SK-MEL-5 (cell line): ENCODE measurements around the gene TMSB4X. TPM values are rescaled to one million over a fixed set of nuclear protein-coding genes. Genes with fewer than 3 reads are reported as not detected.
A peak's percentile ranks its signal among the peaks of the same experiment; 100 is the strongest.
"Not testable (repeated sequence)": the region's sequence is repeated elsewhere in the genome, so short reads cannot be mapped to it uniquely, and the experiment has no call there.

Source experiments
- DNase-seq: peaks from one replicate; pipeline ENCODE4 v3.0.0-alpha.2; 2016; ENCODE audit warnings: low read depth, low spot score
- in situ Hi-C: cut with HindIII; loops from 2 replicates; pipeline ENCODE4 v1.10.0; 2016; ENCODE audit warnings: low sequenced_read_pairs, high pct_unique_total_duplicates, low pct_unique_long_range_greater_than_20kb
- polyA plus RNA-seq, 2 experiments: library from polyadenylated mRNA; depleted of rRNA; stranded (reverse); fragments of >200 nt; gene quantifications; 2 replicates each; pipeline ENCODE4 v1.2.3, GENCODE V29; 2015
- total RNA-seq: library from RNA; depleted of rRNA; stranded (reverse); fragments of >200 nt; shearing (Covaris generic); gene quantifications from 2 replicates; pipeline ENCODE4 v1.2.3, GENCODE V29; 2014; rRNA removed

Gene TMSB4X
- not detected in 2 replicates for total RNA-seq
- 0.05 TPM in 1 of 2 replicates, not detected in the other for polyA plus RNA-seq (2015; cell fraction: cytosol; rRNA removed)
- not detected in 2 replicates for polyA plus RNA-seq (2015; cell fraction: nucleus; rRNA removed)

GRCh38 chrX:12974796-12975669 lies at the start of gene TMSB4X:
TMSB4X (plus strand) TSS chrX:12975110.
- DNase-seq: no peak
- in situ Hi-C loops: no loop called here

DNA sequence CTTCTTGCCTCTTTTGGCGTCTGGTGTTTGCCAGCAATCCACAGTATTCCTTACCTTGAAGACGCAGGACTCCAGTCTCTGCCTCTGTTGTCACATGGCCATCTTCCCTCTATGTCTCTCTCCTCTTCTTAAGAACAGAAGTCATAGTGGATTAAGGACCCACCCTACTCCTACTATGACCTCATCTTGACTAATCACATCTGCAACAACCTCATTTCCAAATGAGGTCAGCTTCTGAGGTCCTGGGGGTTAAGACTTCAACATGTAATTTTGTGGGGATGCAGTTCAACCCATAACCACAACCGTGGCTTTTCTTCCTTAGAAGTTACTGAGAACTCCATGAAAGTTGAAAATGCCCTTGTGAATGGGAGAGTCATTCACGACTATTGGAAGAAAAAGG lies 45.2 kb upstream of the TMSB4X start:
- peak; percentile 1 for DNase-seq
- in situ Hi-C loops: no loop called here

DNA sequence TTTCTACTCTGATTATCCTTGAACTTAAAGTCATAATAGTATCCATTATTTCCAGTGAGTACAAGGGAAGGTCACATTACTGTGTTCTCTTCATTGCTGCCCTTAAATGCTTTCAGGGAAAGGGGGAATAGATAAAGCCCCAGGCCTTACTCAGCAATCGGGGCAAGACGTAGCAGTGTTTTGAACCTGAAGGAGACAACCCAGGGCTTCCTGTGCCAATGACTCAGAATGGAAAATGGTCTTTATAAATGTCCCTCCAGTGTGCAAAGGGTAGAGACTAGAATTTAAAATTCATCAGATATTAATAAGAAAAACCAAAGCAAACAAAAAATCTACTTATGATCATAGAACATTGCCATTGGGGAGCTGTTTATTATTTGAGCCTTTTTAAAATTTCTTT lies 44.8 kb upstream of the TMSB4X start:
- DNase-seq: peak; percentile 13

GRCh38 chrX:12932244-12932643 lies 42.7 kb upstream of the TMSB4X start:
- no peak for DNase-seq
- in situ Hi-C loops: no loop called here

More for the DNA sequence above, 44.8 kb upstream of the TMSB4X start:
- in situ Hi-C loops: no loop called here

DNA sequence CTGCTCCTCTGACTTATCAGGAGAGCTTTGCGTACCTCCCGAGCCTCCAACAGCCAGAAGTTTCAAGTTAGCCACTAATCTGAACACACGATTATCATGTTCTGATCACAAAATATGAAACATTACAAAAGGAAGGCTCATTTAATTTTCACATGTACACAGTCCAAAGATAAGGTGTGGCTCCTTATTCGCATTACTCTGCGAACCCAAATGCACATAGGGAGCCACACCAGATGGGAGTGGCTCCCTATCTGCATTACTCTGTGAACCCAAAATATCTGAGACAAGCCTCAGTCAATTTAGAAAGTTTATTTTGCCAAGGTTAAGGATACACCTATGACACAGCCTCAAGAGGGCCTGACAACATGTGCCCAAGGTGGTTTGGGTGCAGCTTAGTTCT lies 40.1 kb upstream of the TMSB4X start:
- in situ Hi-C loops: no loop called here
- no peak for DNase-seq

- in situ Hi-C loops: no loop called here
- DNase-seq: no peak
Observed at GRCh38 chrX:12936947-12937346, 38.0 kb upstream of the TMSB4X start.

- in situ Hi-C loops, DNase-seq: not testable (repeated sequence)
Observed at GRCh38 chrX:12940471-12940870, 34.4 kb upstream of the TMSB4X start.

DNA sequence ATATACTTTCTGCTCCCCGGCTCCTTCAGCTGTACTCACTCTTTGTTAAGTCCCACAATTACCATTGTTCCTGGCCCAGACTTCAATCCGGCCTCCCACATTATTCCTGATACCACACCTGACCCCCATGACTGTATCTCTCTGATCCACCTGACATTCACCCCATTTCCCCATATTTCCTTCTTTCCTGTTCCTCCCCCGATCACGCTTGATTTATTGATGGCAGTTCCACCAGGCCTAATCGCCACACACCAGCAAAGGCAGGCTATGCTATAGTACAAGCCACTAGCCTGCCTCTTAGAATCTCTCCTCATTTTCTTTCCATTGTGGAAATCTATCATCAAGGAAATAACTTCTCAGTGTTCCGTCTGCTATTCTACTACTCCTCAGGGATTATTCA lies 31.3 kb upstream of the TMSB4X start:
- DNase-seq, in situ Hi-C loops: not testable (repeated sequence)

GRCh38 chrX:12944452-12944851 lies 30.5 kb upstream of the TMSB4X start:
- DNase-seq, in situ Hi-C loops: not testable (repeated sequence)

DNA sequence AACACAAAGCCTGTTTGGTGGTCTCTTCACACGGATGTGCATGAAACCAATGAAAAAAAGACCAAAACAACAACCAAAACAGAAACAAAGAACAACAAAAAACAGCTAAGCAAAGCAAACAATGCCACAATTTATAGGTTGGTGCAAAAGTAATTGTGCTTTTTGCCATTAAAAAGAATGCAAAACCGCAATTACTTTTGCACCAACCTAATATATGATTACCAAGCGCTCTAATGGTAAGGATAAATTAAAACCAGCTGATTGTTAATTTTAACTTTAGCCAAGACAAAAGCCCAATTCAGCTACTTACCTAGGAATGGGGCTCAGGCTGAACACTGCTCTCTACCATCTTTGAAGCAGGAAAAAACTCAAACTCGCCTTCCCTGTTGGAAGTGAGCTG lies 29.4 kb upstream of the TMSB4X start:
- in situ Hi-C loops: no loop called here
- DNase-seq: no peak

DNA sequence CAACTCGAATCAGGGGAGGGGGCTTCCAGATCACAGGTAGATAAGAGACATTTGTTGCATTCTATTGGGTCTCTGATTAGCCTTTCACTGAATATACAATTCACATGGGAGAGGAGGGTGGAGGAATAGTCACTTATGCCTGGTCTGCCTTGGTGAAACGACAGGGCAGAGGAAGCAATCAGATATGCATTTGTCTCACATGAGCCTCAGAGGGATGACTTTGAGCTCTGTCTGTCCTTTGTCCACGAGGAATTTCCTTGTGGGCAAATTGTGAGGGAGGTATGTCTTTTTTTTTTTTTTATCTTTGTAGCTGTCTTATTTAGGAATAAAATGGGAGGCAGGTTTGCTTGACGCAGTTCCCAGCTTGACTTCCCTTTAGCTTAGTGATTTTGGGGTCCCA lies 28.5 kb upstream of the TMSB4X start:
- DNase-seq: peak; percentile 26
- in situ Hi-C loops: no loop called here

- peak; percentile 82 for DNase-seq
- in situ Hi-C loops: no loop called here
Observed at GRCh38 chrX:12946838-12947544, 27.9 kb upstream of the TMSB4X start.

GRCh38 chrX:12947545-12948235 lies 27.2 kb upstream of the TMSB4X start:
- DNase-seq: peak; percentile 35
- in situ Hi-C loops: no loop called here

DNA sequence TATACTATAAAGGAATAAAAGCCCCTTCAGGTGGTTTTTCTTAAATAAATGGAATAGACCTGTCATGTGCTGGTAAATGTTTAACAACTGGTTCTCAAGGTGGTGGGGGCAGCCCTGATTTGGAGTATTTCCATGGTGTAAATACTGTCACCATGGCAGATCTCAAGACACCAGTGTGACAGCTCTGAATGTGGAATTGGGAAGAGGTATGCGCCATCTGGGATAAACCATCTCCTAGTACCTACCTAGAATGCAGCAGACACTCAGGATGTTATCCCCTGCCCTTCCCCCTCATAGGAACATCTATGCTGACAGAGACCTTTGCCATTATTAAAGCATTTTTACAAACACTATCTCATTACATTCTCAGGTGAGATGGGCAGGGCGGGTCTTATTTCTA lies 26.4 kb upstream of the TMSB4X start:
- no peak for DNase-seq
- in situ Hi-C loops: no loop called here

- DNase-seq: no peak
- in situ Hi-C loops: no loop called here
Observed at GRCh38 chrX:12949205-12949926, 25.5 kb upstream of the TMSB4X start.

- in situ Hi-C loops: no loop called here
- DNase-seq: peak; percentile 68
Observed at GRCh38 chrX:12949927-12950656, 24.8 kb upstream of the TMSB4X start.
